IPS-18c (cell line): ENCODE data around the gene SMLR1.

Source experiments
- H3K4me3 ChIP-seq: 2 replicates; pipeline ENCODE4 v1.7.0; 2013; ENCODE audit warnings: low read depth, mild to moderate bottlenecking, low read length, moderate library complexity; ENCODE audit not compliant: insufficient read depth
- H3K9me3 ChIP-seq: one replicate; pipeline ENCODE4 v1.6.1; 2013; ENCODE audit warnings: mild to moderate bottlenecking, low read length, moderate library complexity; ENCODE audit not compliant: control insufficient read depth, insufficient read depth

The SMLR1 gene

GRCh38 chr6:130865793-130866192 is 38.6 kb downstream of the SMLR1 start:
- no peaks in the 10 kb centered on the region for H3K9me3 ChIP-seq
- no peak overlapping the region for H3K4me3 ChIP-seq

- Histone ChIP-seq H3K4me3 (no peak overlapping the region), H3K9me3 (no peaks in the 10 kb centered on the region)
These were observed 42.5 kb downstream of the SMLR1 start for GRCh38 chr6:130869681-130870080.

GRCh38 chr6:130870179-130870880 is 43.1 kb downstream of the SMLR1 start:
- Histone ChIP-seq H3K9me3 (no peaks in the 10 kb centered on the region), H3K4me3 (no peak overlapping the region)

- no peak overlapping the region for H3K4me3 ChIP-seq
- no peaks in the 10 kb centered on the region for H3K9me3 ChIP-seq
These were observed 45.3 kb downstream of the SMLR1 start for GRCh38 chr6:130872250-130873095.

GRCh38 chr6:130873746-130874145 is 46.5 kb downstream of the SMLR1 start:
- H3K9me3 ChIP-seq, result no peaks in the 10 kb centered on the region
- H3K4me3 ChIP-seq, result no peak overlapping the region

GRCh38 chr6:130879826-130880225 is 52.6 kb downstream of the SMLR1 start:
- H3K9me3 ChIP-seq, result no peaks in the 10 kb centered on the region
- no peak overlapping the region for H3K4me3 ChIP-seq

GRCh38 chr6:130882370-130882769 is 55.2 kb downstream of the SMLR1 start:
- H3K9me3 ChIP-seq, result no peaks in the 10 kb centered on the region
- H3K4me3 ChIP-seq, result no peak overlapping the region

- no peak overlapping the region for H3K4me3 ChIP-seq
- no peaks in the 10 kb centered on the region for H3K9me3 ChIP-seq
These were observed 58.4 kb downstream of the SMLR1 start for GRCh38 chr6:130885392-130886192.
